Activated CD4-positive, alpha-beta T cell treated with anti-CD3 and anti-CD28 coated beads, Interleukin-10, Interleukin-2, amounts not matched to agents 100 ng/mL and 50 ng/mL, durations not matched to agents 16 hours and 8 hours (primary cell): ENCODE results near the gene PDGFD.

Experiments used
- DNase-seq: peaks from one replicate; pipeline ENCODE4 v3.0.0-alpha.2; 2020

The PDGFD gene

GRCh38 chr11:104142698-104143097 lies 21.2 kb downstream of the PDGFD start:
- DNase-seq: no peak

GRCh38 chr11:104136861-104137260 lies 27.1 kb downstream of the PDGFD start:
- DNase-seq: no peak

- DNase-seq: no peak
These were observed 29.2 kb downstream of the PDGFD start for GRCh38 chr11:104134745-104135144.

- no peak for DNase-seq
These were observed 33.8 kb downstream of the PDGFD start for GRCh38 chr11:104130161-104130560.

- DNase-seq: no peak
These were observed 34.8 kb downstream of the PDGFD start for GRCh38 chr11:104129145-104129544.

GRCh38 chr11:104127828-104128227 lies 36.1 kb downstream of the PDGFD start:
- DNase-seq: no peak

- DNase-seq: no peak
These were observed 37.5 kb downstream of the PDGFD start for GRCh38 chr11:104126464-104126863.

GRCh38 chr11:104124979-104125378 lies 39.0 kb downstream of the PDGFD start:
- no peak for DNase-seq

GRCh38 chr11:104122836-104123235 lies 41.1 kb downstream of the PDGFD start:
- DNase-seq: no peak

- DNase-seq: no peak
These were observed 41.8 kb downstream of the PDGFD start for GRCh38 chr11:104122011-104122635.

- no peak for DNase-seq
These were observed 43.3 kb downstream of the PDGFD start for GRCh38 chr11:104120493-104121137.

GRCh38 chr11:104118105-104118744 lies 45.7 kb downstream of the PDGFD start:
- no peak for DNase-seq

GRCh38 chr11:104113541-104113940 lies 50.4 kb downstream of the PDGFD start:
- no peak for DNase-seq

- DNase-seq: no peak
These were observed 57.7 kb downstream of the PDGFD start for GRCh38 chr11:104106136-104106754.

GRCh38 chr11:104105155-104105554 lies 58.8 kb downstream of the PDGFD start:
- no peak for DNase-seq

GRCh38 chr11:104104664-104105063 lies 59.3 kb downstream of the PDGFD start:
- DNase-seq: no peak

GRCh38 chr11:104104201-104104600 lies 59.7 kb downstream of the PDGFD start:
- DNase-seq: no peak

- DNase-seq: no peak
These were observed 65.4 kb downstream of the PDGFD start for GRCh38 chr11:104098555-104098954.

- no peak for DNase-seq
These were observed 65.8 kb downstream of the PDGFD start for GRCh38 chr11:104098132-104098531.

GRCh38 chr11:104096900-104097299 lies 67.0 kb downstream of the PDGFD start:
- no peak for DNase-seq

GRCh38 chr11:104095791-104096190 lies 68.2 kb downstream of the PDGFD start:
- no peak for DNase-seq

- DNase-seq: no peak
These were observed 69.4 kb downstream of the PDGFD start for GRCh38 chr11:104094576-104094975.

GRCh38 chr11:104093426-104094280 lies 70.3 kb downstream of the PDGFD start:
- no peak for DNase-seq
